Measurements from ENCODE around the gene ZNF174.

ZNF174 gene

GRCh38 chr16:3443108-3444031 lies 42.4 kb downstream of the ZNF174 start, which contains the start of the genes NAA60 and ZNF597:
TSS of gene NAA60 (plus strand) at chr16:3443680. CDS start at chr16:3476228, 32,548 bp downstream.
TSS of gene ZNF597 (minus strand) at chr16:3443504. CDS start at chr16:3443153, 351 bp downstream.
- peak; percentile 86 for DNase-seq (ENCODE audit: low read depth, low spot score)

GRCh38 chr16:3444032-3444388 lies 43.0 kb downstream of the ZNF174 start:
- no peak for DNase-seq (ENCODE audit: low read depth, low spot score)

GRCh38 chr16:3454093-3454492 lies 53.1 kb downstream of the ZNF174 start:
- DNase-seq (ENCODE audit: low read depth, low spot score): no peak

- no peak for DNase-seq (ENCODE audit: low read depth, low spot score)
Observed at GRCh38 chr16:3454631-3455147, 53.7 kb downstream of the ZNF174 start.

- DNase-seq (ENCODE audit: low read depth, low spot score): no peak
Observed at GRCh38 chr16:3457434-3458252, 56.6 kb downstream of the ZNF174 start.

- no peak for DNase-seq (ENCODE audit: low read depth, low spot score)
Observed at GRCh38 chr16:3458278-3458851, 57.4 kb downstream of the ZNF174 start.

GRCh38 chr16:3458852-3459361 lies 57.9 kb downstream of the ZNF174 start:
- DNase-seq (ENCODE audit: low read depth, low spot score): no peak
